OCI-LY3 (cell line): ENCODE results near the gene RXRA.

ENCODE experiments used
- CTCF ChIP-seq: fragments of 200-600, 300-600 bp; sonication (generic); IDR thresholded peaks from 2 replicates; pipeline ENCODE4 v1.5.1; 2014; ENCODE audit warnings: antibody characterized with exemption, low read length, low read depth
- EZH2phosphoT487 ChIP-seq: fragments of 200-600 bp; shearing (Covaris generic); IDR thresholded peaks from 2 replicates; pipeline ENCODE4 v1.6.1; 2018; ENCODE audit warnings: antibody characterized with exemption, mixed run types, low read depth

GRCh38 chr9:134366223-134367031 is 40.2 kb downstream of the RXRA start:
- TF ChIP-seq EZH2phosphoT487 (no peak), CTCF (no peak)
